Panc1 (cell line): Measurements from ENCODE around the gene EEF1A2.
"Not testable (repeated sequence)": the region's sequence is repeated elsewhere in the genome, so short reads cannot be mapped to it uniquely, and the experiment has no call there.

ENCODE experiments used
- POLR2AphosphoS5 ChIP-seq: IDR thresholded peaks from 2 replicates; pipeline ENCODE4 v1.6.1; 2012; ENCODE audit warnings: mild to moderate bottlenecking, low read depth, low read length, moderate library complexity
- SIN3A ChIP-seq: IDR thresholded peaks from 2 replicates; pipeline ENCODE4 v1.6.1; 2012; ENCODE audit warnings: low read depth, mild to moderate bottlenecking, low read length, moderate library complexity, borderline replicate concordance; ENCODE audit not compliant: insufficient read depth
- TCF7L2 ChIP-seq: IDR thresholded peaks from 2 replicates; pipeline ENCODE4 v1.6.1; 2011; ENCODE audit warnings: mild to moderate bottlenecking, low read depth, low read length, inconsistent platforms
- TF ChIP-seq, protein P1 (sequence below): fragments of 450-650 bp; IDR thresholded peaks from 2 replicates; pipeline ENCODE4 v1.5.1; 2017; ENCODE audit warnings: mild to moderate bottlenecking
- TF ChIP-seq, protein P2 (sequence below), 2 experiments: IDR thresholded peaks; 2 replicates each; pipeline ENCODE4 v1.6.1; 2011 to 2012; ENCODE audit warnings: low read depth in 2 of 2, control low read depth in 1 of 2, low read length in 1 of 2, mild to moderate bottlenecking in 1 of 2, moderate library complexity in 1 of 2; ENCODE audit not compliant: insufficient read depth in 1 of 2

DNA sequence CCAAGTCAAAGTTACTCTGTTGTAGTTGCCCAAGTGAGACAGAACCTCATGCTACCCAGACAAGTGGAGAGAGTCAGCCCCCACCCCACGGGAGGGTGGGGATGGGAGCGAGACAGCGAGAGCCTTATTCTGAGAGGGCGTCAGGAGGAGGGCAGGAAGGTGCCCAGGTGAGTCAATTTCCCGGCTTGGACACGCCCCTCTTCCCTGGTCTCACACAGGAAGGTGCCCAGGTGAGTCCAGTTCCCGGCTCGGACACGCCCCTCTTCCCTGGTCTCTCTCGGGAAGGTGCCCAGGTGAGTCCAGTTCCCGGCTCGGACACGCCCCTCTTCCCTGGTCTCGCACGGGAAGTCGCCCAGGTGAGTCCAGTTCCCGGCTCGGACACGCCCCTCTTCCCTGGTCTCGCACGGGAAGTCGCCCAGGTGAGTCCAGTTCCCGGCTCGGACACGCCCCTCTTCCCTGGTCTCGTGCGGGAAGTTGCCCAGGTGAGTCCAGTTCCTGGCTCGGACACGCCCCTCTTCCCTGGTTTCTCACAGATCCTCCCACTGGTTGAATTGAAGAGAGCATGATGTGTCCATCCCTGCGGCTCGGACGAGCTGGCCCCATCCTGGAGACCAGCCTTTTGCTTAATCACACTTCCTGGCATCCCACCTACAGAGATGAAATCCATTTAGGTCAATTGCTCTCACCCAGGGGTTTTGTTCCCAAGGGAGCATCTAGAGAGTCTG, 19.0 kb downstream of the EEF1A2 start:
- TF ChIP-seq, protein P1, sequence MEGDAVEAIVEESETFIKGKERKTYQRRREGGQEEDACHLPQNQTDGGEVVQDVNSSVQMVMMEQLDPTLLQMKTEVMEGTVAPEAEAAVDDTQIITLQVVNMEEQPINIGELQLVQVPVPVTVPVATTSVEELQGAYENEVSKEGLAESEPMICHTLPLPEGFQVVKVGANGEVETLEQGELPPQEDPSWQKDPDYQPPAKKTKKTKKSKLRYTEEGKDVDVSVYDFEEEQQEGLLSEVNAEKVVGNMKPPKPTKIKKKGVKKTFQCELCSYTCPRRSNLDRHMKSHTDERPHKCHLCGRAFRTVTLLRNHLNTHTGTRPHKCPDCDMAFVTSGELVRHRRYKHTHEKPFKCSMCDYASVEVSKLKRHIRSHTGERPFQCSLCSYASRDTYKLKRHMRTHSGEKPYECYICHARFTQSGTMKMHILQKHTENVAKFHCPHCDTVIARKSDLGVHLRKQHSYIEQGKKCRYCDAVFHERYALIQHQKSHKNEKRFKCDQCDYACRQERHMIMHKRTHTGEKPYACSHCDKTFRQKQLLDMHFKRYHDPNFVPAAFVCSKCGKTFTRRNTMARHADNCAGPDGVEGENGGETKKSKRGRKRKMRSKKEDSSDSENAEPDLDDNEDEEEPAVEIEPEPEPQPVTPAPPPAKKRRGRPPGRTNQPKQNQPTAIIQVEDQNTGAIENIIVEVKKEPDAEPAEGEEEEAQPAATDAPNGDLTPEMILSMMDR: not testable (repeated sequence)
- TF ChIP-seq SIN3A, TCF7L2, POLR2AphosphoS5: not testable (repeated sequence)
- TF ChIP-seq, protein P2, sequence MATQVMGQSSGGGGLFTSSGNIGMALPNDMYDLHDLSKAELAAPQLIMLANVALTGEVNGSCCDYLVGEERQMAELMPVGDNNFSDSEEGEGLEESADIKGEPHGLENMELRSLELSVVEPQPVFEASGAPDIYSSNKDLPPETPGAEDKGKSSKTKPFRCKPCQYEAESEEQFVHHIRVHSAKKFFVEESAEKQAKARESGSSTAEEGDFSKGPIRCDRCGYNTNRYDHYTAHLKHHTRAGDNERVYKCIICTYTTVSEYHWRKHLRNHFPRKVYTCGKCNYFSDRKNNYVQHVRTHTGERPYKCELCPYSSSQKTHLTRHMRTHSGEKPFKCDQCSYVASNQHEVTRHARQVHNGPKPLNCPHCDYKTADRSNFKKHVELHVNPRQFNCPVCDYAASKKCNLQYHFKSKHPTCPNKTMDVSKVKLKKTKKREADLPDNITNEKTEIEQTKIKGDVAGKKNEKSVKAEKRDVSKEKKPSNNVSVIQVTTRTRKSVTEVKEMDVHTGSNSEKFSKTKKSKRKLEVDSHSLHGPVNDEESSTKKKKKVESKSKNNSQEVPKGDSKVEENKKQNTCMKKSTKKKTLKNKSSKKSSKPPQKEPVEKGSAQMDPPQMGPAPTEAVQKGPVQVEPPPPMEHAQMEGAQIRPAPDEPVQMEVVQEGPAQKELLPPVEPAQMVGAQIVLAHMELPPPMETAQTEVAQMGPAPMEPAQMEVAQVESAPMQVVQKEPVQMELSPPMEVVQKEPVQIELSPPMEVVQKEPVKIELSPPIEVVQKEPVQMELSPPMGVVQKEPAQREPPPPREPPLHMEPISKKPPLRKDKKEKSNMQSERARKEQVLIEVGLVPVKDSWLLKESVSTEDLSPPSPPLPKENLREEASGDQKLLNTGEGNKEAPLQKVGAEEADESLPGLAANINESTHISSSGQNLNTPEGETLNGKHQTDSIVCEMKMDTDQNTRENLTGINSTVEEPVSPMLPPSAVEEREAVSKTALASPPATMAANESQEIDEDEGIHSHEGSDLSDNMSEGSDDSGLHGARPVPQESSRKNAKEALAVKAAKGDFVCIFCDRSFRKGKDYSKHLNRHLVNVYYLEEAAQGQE (IDR thresholded peaks at IDR 0.05; ENCODE audit: insufficient read depth in 1 of 2, low read depth in 2 of 2, low read length in 1 of 2): not testable (repeated sequence)
